Melanocyte of skin (primary cell): ENCODE measurements around the gene PPP1CB. TPM values are rescaled to one million over a fixed set of nuclear protein-coding genes. Genes with fewer than 3 reads are reported as not detected.

Experiments
- total RNA-seq, 2 donors: library from RNA; depleted of rRNA; stranded (reverse); fragments of >200 nt; gene quantifications; 2 replicates each; pipeline ENCODE4 v1.2.3, GENCODE V29; 2012

Gene PPP1CB
- total RNA-seq, result 100 to 1,000 TPM; 129 to 138 TPM

DNA sequence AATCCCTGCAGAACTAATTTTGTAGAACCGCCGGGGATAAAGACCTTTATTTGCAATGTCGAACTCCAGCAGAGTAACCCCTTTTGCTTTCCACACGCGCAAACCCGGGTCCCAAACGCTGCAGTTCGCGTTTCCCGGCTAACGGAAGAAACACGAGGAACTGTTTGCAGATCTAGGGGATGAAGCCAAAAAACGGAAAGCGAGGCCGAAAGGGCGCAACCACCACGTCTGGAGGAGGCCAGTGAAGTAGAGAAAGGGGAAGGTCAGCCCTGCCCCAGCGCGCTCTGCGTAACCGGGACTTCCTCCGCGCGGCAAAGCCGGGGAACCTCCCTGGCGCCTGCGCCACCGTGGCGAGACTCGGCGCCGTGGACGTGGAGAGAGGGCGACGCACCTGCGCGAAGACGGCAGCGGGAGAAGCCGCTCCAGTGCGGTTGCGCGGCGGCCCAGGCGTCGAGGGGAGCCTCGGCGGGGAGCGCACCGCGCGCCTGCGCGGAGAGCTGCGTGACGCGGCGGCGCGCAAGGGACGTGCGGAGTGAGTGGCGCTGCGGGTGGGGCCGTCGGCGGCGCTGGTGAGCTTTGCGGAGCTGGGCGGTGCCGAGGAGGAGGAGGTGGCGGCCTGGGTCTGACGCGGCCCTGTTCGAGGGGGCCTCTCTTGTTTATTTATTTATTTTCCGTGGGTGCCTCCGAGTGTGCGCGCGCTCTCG lies at the start of gene PPP1CB:
Gene PPP1CB, plus strand, starts transcription at position 579 of the 704 bp plus-strand sequence. CDS start 295 bp downstream, outside the sequence.

DNA sequence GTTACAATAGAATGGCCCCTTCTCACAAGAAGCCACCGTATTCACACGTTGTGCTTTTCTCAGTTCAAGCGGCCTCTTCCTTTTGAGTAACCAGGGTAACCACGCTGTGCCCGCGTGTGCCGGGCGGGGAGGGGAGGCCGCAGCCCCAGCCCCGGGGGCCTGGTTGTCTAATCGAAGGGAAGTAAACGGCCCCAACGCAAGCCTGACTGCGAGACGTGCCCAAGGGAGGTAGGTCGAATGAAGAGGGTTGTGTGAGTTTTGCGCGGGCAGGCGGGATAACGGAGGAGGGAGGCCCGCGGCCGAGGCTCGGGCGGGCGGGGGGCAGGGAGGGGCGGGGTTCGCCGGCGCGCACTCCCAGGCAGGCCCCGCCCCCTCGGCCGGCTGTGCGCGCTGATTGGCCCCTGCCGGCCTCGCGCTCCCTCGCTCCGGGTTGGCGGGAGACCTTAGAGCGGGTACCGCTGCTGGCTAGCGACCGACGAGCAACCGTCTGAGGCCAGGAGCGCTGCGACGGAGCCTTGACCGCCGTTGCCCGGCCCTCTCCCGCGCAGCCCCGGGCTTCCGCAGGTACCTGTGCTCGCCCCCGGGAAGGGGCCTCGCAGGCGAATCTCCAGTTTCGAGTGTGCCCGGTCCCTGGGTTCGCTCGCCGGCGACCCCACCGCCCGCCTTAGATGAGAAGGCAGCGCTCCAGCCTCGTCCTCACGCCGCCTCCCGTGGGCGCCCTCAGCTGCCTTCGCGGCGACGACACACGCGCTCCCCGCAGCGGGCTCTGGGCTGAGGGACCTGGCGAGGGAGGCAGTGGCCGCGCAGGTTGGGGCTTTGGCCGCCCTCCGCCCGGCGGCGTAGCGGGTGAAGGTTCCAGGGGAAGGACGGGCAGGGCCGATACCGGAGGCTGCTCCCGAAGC lies 59.0 kb downstream of the PPP1CB start, which contains the start of gene SPDYA:
Gene SPDYA, plus strand, starts transcription at position 451 of the 902 bp plus-strand sequence. CDS start 5,181 bp downstream, outside the sequence.

Other genes with a start within 250 kb of the PPP1CB start
- under 1 TPM; 0.33 to 0.34 TPM for gene SPDYA, start 59.0 kb downstream of the PPP1CB start, total RNA-seq
- gene TRMT61B, start 118.5 kb downstream of the PPP1CB start, total RNA-seq, result 10 to 100 TPM; 13.4 to 17.0 TPM
- 100 to 1,000 TPM; 105 to 120 TPM for gene WDR43, start 142.8 kb downstream of the PPP1CB start, total RNA-seq
- gene TOGARAM2, start 229.5 kb downstream of the PPP1CB start, total RNA-seq, result under 1 TPM in 1 of 2 donors, not detected in 1; under 0.01 TPM